SK-N-MC (cell line): ENCODE results near the gene PLPPR1.

ENCODE experiments used
- EZH2 ChIP-seq: fragments of 200-600 bp; sonication (generic); IDR thresholded peaks from one replicate; pipeline ENCODE4 v1.6.1; 2017; ENCODE audit warnings: antibody characterized with exemption
- POLR2AphosphoS5 ChIP-seq: IDR thresholded peaks from 2 replicates; pipeline ENCODE4 v1.6.1; 2012; ENCODE audit warnings: mild to moderate bottlenecking, low read depth, low read length, borderline replicate concordance

DNA sequence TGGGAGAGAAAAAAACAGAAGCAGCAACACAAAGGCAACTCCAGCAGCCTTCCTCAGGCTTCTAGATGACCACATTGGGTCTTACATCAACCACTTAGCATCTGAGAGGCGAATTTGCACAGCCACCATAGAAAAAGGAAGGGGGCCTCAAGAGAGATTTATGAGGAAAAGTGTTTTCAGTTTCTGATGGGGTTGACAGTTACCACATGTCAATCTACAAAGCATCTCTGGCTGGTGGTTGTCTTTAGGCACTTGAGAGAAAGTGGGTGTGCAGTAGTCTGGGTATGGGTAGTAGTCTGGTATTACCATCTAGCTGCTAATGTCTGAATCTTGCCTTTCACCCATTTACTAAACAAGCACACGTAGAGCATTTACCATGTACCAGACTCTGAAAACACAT is 218.8 kb downstream of the PLPPR1 start:
- TF ChIP-seq EZH2 = no peak
- TF ChIP-seq POLR2AphosphoS5 = no peak
